GM18909 (cell line): ENCODE results near the gene KIAA1958.

Source experiments
- ATAC-seq: cut with Tn5 transposase; IDR thresholded peaks from one replicate; pipeline ENCODE4 v1.9.1; 2021; ENCODE audit warnings: mild to moderate bottlenecking; ENCODE audit not compliant: unreplicated experiment, poor library complexity

The KIAA1958 gene

DNA sequence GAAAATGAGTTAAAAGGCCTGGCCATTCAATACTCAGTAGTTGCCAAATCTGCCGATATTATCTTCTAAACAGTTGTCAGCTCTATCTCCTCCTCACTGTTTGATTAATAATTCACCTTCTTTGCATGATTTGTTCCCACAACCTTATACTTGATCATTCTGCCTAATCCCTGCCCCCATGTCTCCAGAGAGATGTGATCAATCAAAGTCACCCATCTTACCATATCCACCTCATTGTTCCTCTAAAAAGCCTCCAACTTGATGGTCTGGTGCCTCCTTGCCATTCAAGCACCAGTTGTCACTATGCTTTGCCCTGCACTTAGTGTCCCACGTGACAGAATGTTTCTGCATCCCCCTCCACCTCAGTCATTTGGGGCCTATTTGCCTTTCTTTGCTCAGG, 41.3 kb downstream of the KIAA1958 start:
- no peak for ATAC-seq

DNA sequence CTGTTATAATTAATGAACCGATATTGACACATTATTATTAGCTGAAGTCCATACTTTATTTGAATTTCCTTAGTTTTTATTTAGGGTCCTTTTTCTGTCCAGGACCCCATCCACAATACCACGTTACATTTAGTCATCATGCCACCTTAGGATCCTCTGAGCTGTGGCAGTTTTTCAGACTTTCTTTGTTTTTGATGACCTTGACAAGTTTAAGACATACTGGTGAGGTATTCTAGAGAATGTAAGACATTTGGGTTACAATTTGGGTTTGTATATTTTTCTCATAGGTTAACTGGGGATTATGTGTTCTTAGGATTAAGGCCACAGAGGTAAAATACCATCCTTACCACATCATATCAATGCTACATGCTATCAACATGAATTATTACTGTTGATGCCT, 42.7 kb downstream of the KIAA1958 start:
- no peak for ATAC-seq

DNA sequence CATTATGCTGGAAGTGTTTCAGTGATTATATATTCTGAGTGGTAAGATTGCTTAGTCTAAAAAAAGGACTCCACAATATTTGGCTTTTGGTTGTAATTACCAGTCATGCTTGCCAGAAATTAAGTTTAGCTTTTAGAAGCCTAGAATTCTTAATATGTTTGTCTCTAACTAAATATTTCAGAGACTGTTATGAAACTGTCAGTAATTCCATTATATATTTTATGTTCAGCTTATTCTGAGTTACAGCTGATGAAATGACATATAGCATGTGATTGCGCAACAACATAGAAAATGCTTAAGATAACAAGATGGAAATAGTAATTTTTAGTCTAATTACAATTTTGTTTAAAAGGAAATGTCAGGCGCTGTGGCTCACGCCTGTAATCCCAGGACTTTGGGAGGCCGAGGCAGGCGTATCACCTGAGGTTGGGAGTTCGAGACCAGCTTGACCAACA, 44.2 kb downstream of the KIAA1958 start:
- ATAC-seq: no peak

DNA sequence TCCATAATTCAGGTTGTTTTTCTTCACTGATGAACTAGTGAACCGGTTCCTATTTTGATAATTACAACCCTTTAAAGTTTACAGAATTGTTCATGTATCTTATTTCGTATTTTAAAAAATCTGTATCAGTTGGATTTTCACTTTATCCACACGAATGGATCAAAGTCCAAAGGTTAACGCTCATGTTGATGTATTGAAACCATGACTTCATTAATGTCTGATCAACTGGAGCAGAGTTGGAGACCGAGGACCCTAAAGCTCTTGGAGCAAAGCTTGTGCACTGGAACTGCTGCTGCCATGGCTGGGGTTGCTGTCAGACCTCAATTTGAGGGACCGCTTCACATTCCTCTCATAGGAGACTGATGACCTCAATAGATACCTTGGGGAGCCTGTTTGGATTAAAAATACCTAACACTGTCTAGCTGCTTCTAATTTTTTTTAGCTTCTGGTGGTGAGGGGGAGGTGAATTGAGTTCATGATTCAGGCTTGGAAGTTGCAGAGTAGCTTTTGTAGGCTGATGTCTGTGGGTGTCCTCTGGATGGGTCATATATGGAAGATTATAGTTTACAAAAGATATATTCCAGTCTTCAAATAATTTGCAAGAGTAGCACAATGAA, 45.1 kb downstream of the KIAA1958 start:
- no peak for ATAC-seq

DNA sequence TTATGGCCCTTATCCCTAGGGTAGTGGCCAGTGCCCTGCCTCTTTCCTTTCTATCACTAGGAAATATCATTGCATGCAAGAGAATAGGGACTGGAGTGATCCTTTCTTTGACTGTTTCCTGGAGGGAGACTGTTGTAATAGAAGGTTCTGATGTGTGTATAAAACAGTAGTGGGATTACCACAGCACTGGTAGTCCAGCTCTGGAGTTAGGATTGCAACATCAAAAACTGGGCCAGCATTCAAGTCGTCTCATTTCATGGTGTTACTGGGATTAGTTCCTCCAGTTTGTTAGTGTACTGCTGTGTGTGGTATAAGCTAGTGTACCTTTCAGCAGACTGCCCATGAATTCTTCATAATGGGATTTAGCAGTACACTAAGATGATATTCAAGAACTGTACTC, 45.8 kb downstream of the KIAA1958 start:
- no peak for ATAC-seq

DNA sequence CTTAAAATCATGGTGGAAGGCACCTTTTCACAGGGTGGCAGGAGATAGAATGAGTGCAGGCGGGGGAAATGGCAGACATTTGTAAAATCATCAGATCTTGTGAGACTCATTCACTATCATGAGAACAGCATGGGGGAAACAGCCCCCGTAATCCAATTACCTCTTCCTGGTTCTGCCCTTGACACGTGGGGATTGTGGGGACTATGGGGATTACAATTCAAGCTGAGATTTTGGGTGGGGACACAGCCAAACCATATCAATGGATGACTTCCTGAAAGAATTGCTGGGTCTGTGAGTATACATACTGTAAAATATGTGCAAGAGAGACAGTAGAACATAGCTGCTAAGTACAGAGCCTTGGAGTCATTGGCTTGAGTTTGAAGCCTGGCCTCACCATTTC, 47.0 kb downstream of the KIAA1958 start:
- no peak for ATAC-seq

DNA sequence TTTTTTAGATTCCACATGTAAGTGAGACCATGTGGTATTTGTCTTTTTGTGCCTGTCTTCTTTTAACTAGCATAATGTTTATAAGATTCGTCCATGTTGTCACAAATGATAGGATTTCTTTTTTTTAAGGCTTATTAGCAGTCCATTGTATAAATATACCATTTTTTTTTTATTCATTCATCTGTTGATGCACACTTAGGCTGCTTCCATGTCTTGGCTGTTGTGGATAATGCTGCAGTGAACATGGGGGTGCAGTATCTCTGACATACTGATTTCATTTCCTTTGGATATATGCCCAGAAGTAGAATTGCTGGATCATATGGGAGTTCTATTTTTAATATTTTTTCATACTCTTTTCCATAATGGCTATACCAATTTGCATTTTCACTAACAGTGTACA, 48.7 kb downstream of the KIAA1958 start:
- no peak for ATAC-seq

DNA sequence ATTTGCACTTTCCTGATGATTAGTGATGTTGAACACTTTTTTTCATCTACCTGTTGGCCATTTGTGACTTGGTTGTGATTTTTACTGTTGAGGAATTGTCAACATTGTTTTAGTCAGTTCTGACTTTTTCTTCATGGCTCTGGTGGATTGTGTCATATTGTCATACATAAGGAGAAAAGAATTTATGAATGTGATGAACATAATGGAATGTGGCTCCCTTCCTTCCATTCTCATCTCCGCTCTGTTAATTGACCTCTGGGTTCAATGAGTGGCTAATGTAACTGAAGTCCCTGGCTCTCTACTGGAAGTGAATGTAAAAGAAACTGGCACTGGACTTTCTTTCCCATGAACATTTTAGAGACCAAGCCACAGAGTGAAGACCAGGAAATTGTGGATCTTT, 49.2 kb downstream of the KIAA1958 start:
- ATAC-seq: no peak

DNA sequence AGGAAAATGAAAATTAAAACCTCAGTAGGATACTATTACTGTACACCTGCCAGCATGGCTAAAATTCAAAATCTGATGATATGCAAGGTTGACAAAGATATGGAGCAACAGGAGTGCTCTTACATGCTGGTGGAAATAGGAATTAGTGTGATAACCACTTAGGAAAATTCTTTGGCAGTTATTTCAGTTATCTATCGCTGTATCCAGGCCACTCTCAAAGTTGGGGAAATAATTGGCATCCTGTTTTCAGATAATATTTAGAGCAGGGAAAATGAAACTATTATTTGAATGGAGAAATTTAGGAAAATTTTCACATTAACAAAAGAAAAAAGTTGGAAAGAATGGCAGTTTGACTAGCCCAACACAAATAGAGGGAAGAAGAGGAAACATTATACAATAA, 50.9 kb downstream of the KIAA1958 start:
- no peak for ATAC-seq

DNA sequence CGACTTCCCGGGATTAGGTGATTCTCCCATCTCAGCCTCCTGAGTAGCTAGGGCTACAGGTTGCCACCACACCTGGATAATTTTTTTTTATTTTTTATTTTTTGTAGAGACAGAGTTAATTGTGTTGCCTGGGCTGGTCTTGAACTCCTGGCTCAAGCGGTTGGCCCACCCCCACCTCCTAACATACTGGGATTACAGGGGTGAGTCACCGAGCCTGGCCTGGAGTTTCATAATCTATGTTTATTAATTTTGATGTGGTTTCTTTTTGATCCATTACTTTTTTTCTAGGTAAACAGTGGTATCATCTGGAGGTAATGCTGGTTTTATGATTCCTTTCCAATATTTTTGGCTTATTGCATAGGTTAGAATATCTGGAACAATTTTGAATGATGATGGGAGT, 54.2 kb downstream of the KIAA1958 start:
- ATAC-seq: no peak

DNA sequence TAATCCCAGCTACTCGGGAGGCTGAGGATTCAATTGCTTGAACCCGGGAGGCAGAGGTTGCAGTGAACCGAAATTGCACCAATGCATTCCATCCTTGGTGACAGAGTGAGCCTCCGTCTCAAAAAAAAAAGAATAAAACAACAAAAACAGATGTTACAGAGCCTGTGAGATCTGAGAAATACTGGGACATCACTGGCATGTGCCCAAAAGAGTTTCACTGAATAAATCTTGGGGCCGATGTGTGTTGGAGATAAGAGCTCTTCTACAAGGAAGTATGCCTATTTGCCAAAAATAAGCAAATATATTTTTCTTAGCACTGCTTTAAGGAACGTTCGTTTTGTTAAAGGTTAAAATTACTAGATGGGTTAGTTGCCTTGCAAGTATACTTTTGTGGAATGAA, 55.1 kb downstream of the KIAA1958 start:
- ATAC-seq: no peak

DNA sequence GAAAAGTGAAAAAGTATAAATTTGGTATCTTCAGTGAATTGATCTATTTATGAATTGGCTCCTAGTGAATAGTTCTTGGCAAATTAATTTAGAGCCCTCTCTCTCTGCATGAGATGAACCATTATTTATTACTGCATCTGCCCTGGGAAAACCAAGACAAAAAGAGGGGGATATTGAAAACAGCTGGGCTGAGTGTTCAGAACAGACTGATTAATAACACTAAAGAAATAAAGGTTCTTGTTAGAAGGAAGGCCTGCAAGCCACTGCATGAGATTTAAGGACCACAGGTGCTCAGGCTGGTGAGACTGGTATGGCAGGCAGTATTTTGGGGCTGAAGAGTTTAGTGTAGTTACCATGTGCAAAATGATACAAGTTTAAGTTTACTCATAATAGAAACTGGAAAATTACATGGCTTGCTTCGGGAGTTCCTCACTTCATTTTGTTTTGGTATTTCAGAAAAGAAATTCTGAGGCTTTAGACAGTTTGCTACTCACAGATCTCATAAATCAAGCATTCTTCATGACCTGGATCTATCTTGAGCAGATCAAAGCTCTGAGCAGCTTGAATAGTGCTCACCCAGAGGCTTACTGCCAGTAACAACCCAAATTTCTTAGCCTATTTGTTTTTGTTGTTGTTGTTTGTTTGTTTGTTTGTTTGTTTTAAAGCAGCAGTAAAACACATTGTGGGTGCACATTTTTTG, 56.1 kb downstream of the KIAA1958 start:
- no peak for ATAC-seq

DNA sequence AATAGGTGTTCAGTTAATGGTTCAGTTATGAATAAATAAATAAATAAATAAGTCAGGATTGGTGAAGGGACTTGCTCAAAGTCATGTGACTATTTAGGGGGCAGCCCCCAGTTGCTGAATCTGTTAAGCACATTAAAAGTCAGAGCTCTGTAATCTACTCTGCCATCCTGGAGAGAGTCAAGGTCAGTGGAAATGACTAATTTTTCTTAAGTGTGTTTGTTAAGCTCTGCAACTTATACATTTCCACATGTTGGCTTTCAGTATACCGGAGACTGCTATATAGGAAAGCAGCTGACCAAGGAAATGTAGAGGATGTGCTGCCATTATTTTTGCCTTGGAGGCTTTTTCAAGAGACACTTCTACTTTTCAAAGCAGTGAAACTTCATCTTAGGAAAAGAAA, 57.9 kb downstream of the KIAA1958 start:
- ATAC-seq: no peak

DNA sequence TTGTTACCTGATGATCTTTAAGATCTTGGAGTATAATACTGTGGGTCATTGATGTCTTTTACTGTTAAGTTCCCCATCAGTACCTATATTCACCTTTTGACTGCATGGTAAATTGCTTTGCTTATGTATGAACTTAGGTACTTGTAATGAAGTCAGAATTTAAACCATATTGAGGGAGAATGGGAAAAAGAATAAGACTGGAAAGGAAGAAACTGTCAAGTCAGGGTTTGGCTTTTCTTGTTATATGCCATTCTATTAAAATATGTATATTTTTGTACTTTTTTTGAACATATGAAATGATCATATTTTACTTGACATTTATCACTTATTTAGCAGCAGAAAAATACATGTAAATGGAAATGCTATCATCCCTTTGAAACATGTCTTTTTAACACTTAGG, 58.6 kb downstream of the KIAA1958 start:
- no peak for ATAC-seq

DNA sequence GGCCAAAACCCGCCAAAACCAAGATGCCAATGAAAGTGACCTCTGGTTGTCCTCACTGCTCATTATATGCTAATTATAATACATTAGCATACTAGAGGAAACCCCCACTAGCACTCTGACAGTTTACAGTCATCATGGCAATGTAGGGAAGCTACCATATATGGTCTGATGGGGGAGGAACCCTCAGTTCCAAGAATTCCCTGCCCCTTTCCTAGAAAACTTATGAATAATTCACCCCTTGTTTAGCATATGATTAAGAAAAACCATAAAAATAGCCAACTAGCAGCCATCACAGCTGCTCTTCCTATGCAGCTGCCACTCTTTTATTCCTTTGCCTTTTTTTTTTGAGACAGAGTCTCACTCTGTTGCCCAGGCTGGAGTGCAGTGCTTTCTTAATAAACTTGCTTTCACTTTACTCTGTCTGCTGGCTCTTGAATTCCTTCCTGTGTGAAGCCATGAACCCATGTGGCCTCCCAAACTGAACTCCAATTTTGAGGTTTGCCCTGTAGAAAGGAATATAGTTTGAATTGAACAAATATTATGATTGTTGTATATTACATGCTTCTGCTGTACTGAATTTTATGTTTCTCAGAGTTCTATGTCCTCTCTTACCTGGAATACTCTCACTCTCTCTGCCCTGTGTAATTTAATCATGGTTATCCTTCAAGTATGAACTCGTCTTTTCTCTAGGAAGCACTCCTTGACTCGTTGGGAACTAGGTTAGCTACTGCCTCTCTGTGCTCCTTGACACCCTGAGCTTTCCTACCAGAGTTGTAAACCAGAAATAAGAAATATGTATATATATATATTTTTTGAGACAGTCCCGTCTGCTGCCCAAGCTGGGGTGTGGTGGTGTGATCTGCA, 59.8 kb downstream of the KIAA1958 start:
- ATAC-seq: no peak

DNA sequence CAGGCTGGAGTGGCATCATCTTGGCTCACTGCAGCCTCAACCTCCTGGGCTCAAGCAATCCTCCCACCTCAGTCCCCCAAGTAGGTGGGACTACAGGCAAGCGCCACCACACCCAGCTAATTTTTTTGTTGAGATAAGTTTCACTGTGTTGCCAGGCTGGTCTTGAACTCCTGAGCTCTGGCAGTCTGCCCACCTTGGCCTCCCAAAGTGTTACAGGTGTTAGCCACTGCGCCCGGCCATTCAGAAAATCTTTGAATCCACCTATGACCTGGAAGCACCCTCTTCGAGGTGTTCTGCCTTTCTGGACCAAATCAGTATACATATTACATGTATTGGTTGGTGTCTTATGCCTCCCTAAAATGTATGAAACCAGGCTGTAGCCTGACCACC, 61.4 kb downstream of the KIAA1958 start:
- no peak for ATAC-seq

DNA sequence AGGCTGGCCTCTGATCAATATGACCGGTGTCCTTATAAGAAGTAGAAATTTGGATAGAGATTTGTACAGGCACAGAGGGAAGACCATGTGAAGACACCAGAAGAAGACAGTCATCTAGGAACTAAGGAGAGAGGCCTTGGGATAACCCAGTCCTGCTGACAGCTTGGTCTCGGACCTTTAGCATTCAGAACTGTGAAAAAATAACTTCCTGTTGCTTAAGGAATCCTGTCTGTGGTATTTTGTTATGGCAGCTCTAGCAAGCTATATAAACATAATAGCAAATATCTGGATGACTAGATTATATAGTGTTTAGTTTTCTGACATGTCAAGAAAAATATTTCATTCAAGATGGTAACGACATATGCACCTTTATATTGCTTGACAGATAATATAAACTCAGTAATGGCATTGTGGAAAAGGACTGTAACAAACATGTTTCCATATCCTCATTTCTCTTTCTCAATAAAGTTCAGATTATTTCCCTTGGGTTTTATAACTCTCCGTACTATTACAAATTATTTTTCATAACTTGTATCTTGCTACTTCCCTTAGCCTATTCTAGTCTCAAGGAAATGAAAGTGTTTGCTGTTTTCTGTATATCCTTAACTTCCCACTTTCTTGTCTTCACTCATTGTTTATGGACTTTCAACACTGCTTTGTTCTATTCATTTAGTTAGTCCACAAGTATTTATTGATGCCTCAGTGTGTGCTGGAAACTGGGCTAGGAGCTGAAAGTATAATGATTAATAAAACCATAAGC, 62.4 kb downstream of the KIAA1958 start:
- ATAC-seq: no peak

DNA sequence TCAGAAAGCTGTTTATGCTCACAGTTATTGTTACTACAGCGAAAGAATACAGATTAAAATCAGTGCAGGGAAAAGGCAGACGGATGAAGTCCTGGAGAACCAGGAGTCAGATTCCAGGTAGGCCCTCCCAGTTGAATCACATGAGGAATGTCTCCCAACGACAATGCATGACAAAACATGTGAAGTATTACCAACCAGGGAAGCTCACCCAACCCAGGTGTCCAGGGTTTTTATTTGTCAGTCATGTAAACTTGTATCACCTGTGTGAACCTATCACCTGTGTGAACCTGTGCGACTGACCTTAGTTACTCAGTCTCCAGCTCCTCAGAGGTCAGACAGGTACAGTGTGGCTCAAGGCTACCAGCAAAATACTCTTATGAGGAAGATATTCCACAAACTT, 63.9 kb downstream of the KIAA1958 start:
- ATAC-seq: no peak

DNA sequence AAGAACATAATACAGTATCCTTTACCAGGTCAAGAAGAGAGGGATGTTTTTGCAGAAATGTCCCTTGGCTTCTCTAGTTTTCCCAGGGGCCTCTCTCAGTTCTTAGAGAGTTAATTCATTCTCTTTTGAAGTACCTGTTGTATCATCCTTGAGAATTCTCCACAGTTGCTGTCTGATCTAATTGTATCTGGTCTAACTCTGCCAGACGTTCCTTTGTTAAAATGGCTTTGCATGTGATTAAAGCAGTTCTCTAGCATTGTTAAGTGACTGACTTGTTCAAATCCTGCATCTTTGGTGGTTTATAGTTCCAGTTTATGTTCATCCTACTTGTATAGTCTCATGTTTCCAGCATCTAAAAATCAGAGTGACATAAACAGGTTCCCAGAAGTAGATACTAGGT, 65.0 kb downstream of the KIAA1958 start:
- no peak for ATAC-seq

DNA sequence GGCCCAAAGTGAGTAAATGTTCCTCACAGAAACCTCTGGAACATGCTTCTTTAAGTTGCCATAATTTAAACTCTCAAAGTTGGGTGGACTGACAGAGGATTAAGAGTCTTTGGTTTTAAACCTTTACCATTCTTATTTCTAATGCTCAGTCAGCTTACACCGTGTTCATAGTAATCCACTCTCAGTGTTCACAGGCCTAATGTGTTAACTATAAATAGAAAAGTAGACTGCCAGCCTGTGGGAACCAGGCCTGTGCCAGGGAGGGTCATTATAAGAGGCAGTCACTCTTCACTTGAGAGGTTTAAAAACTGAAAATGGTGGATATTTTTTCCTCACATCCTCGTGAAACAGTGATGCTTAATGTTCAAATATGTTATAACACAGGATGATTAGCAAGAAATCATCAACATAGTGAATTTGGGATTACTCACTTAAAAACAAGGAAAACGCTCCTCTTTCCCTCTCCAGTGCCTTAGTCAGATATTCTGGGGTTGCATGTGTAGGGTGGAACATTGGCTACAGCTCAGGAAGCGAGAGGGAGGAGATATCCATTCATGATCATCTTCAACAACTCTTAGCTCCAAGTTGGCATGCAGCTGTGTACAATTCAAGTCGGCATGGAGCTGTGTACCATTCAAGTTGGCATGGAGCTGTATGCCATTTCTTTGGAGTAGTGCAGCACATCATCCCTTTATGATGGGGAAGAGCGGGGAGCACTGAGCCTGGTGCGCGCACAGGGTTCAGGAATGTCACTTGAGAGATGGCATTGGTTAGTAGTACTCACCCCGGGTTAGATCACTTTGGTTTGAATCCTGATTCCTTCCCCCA, 65.8 kb downstream of the KIAA1958 start:
- no peak for ATAC-seq
